ENCODE results near the gene FYCO1.

DNA sequence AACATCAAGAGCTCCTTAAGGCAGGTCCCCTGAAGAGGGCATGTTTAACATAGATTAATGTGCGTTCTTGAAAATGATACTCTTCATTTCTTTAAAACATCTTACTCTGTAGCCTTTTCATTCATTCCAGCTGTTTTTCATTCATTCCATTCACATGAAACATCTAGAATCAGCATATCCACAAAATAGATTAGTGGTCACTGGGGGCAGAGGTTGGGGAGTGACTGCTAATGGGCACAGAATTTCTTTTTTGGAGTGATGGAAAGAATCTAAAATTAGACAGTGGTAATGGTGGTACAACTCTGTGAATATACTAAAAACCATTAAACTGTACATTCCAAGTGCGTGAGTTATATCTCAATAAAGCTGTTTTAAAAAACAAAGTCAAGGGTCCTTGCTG is 67.7 kb downstream of the FYCO1 start:
- TF ChIP-seq CTCF (IDR thresholded peaks at IDR 0.05; ENCODE audit: borderline replicate concordance, extremely low read depth, low read length, poor library complexity, severe bottlenecking) (no peak), EZH2 (IDR thresholded peaks at IDR 0.05; ENCODE audit: borderline replicate concordance, low read depth, low read length, severe bottlenecking) (no peak)

All from DND-41 (cell line).